Measurements from ENCODE around the gene HS6ST1. TPM values are rescaled to one million over a fixed set of nuclear protein-coding genes. Genes with fewer than 3 reads are reported as not detected.

HS6ST1 gene
- total RNA-seq, 1 experiment from 2014 or later = 20.3 TPM

- BruUV-seq (replicated peaks) = no TSS peak
- no peak overlapping the region for H3K4me3 ChIP-seq (ENCODE audit: low read depth, low read length)
- TF ChIP-seq CTCF (IDR thresholded peaks at IDR 0.05; ENCODE audit: insufficient read depth in 1 of 2, low read depth in 1 of 2, low read length in 1 of 2, severe bottlenecking in 1 of 2, unreplicated experiment in 1 of 2) = no peak
- peaks cover 2% of the 10 kb centered on the region; the same call in 1 of the 2 replicates for H3K9me3 ChIP-seq
- CTCF ChIA-PET = interaction anchor here (0.7 kb wide), 1 partner anchor 190 kb away, joined by 4 read pairs; no protein-coding TSS in a partner anchor
- intact Hi-C loops (cut with micrococcal nuclease; ENCODE audit: unreplicated experiment) = no loop called here
- POLR2A ChIA-PET = no interaction called here
- no peaks in the 10 kb centered on the region for H3K4me1 ChIP-seq
- Mint-ChIP-seq H3K27me3 (ENCODE audit: insufficient read depth, unreplicated experiment) (peaks cover 5% of the 10 kb centered on the region), H3K36me3 (ENCODE audit: insufficient read depth, unreplicated experiment) (no peaks in the 10 kb centered on the region), H3K27ac (ENCODE audit: unreplicated experiment) (no peak overlapping the region), H3K9me3 (ENCODE audit: unreplicated experiment) (no peaks in the 10 kb centered on the region), H3K4me3 (ENCODE audit: unreplicated experiment) (no peak overlapping the region), H3K4me1 (ENCODE audit: low read depth, unreplicated experiment) (no peaks in the 10 kb centered on the region)
- DNase-seq = no peak
- no peaks in the 10 kb centered on the region for H3K27me3 ChIP-seq (replicated peaks; ENCODE audit: control insufficient read depth, insufficient read depth, low read length)
- no peaks in the 10 kb centered on the region for H3K36me3 ChIP-seq (ENCODE audit: control insufficient read depth, insufficient read depth, low read length)
Measured at GRCh38 chr2:128250229-128251025, 68.2 kb downstream of the HS6ST1 start.

GRCh38 chr2:128249555-128249954 lies 69.1 kb downstream of the HS6ST1 start:
- intact Hi-C loops (cut with micrococcal nuclease; ENCODE audit: unreplicated experiment) = no loop called here
- CTCF ChIA-PET = no interaction called here
- Histone ChIP-seq H3K36me3 (ENCODE audit: control insufficient read depth, insufficient read depth, low read length) (no peaks in the 10 kb centered on the region), H3K9me3 (peaks cover 2% of the 10 kb centered on the region; the same call in 1 of the 2 replicates), H3K4me1 (no peaks in the 10 kb centered on the region), H3K4me3 (ENCODE audit: low read depth, low read length) (no peak overlapping the region), H3K27me3 (replicated peaks; ENCODE audit: control insufficient read depth, insufficient read depth, low read length) (no peaks in the 10 kb centered on the region)
- H3K9me3 Mint-ChIP-seq (ENCODE audit: unreplicated experiment) = no peaks in the 10 kb centered on the region
- TF ChIP-seq CTCF (IDR thresholded peaks at IDR 0.05; ENCODE audit: insufficient read depth in 1 of 2, low read depth in 1 of 2, low read length in 1 of 2, severe bottlenecking in 1 of 2, unreplicated experiment in 1 of 2) = no peak
- POLR2A ChIA-PET = no interaction called here
- H3K27me3 Mint-ChIP-seq (ENCODE audit: insufficient read depth, unreplicated experiment) = peaks cover 2% of the 10 kb centered on the region
- no TSS peak for BruUV-seq (replicated peaks)
- H3K4me1 Mint-ChIP-seq (ENCODE audit: low read depth, unreplicated experiment) = no peaks in the 10 kb centered on the region
- no peak overlapping the region for H3K4me3 Mint-ChIP-seq (ENCODE audit: unreplicated experiment)
- DNase-seq = no peak
- H3K27ac Mint-ChIP-seq (ENCODE audit: unreplicated experiment) = no peak overlapping the region
- H3K36me3 Mint-ChIP-seq (ENCODE audit: insufficient read depth, unreplicated experiment) = no peaks in the 10 kb centered on the region

- Mint-ChIP-seq H3K4me3 (ENCODE audit: unreplicated experiment) (no peak overlapping the region), H3K36me3 (ENCODE audit: insufficient read depth, unreplicated experiment) (no peaks in the 10 kb centered on the region), H3K27ac (ENCODE audit: unreplicated experiment) (no peak overlapping the region), H3K27me3 (ENCODE audit: insufficient read depth, unreplicated experiment) (peaks cover 16% of the 10 kb centered on the region), H3K4me1 (ENCODE audit: low read depth, unreplicated experiment) (no peaks in the 10 kb centered on the region), H3K9me3 (ENCODE audit: unreplicated experiment) (no peaks in the 10 kb centered on the region)
- H3K36me3 ChIP-seq (ENCODE audit: control insufficient read depth, insufficient read depth, low read length) = no peaks in the 10 kb centered on the region
- no peaks in the 10 kb centered on the region for H3K27me3 ChIP-seq (replicated peaks; ENCODE audit: control insufficient read depth, insufficient read depth, low read length)
- no peaks in the 10 kb centered on the region for H3K4me1 ChIP-seq
- DNase-seq = no peak
- POLR2A ChIA-PET = no interaction called here
- intact Hi-C loops (cut with micrococcal nuclease; ENCODE audit: unreplicated experiment) = no loop called here
- no peak for TF ChIP-seq CTCF (IDR thresholded peaks at IDR 0.05; ENCODE audit: insufficient read depth in 1 of 2, low read depth in 1 of 2, low read length in 1 of 2, severe bottlenecking in 1 of 2, unreplicated experiment in 1 of 2)
- H3K9me3 ChIP-seq = peaks cover 2% of the 10 kb centered on the region; the same call in 1 of the 2 replicates
- no peak overlapping the region for H3K4me3 ChIP-seq (ENCODE audit: low read depth, low read length)
- CTCF ChIA-PET = no interaction called here
- no TSS peak for BruUV-seq (replicated peaks)
Measured at GRCh38 chr2:128245813-128246212, 72.9 kb downstream of the HS6ST1 start.

All from Caco-2 (cell line).